Measurements from ENCODE around the gene ARFGEF3. TPM values are rescaled to one million over a fixed set of nuclear protein-coding genes. Genes with fewer than 3 reads are reported as not detected.

Gene ARFGEF3
- total and polyA plus RNA-seq, 4 donors = 4.7 to 28.1 (median 14.0) TPM

- Histone ChIP-seq H3K4me1 (ENCODE audit: control insufficient read depth in 5 of 5, insufficient read depth in 5 of 5, low read length in 5 of 5) (peaks cover 0 to 8% (median 0%) of the 10 kb centered on the region in 5 donors), H3K9ac (ENCODE audit: insufficient read depth in 1 of 2, low read length in 2 of 2) (no peak overlapping the region), H3K27ac (ENCODE audit: low read depth in 1 of 2, low read length in 1 of 2) (no peak overlapping the region), H3K36me3 (ENCODE audit: control insufficient read depth in 4 of 4, insufficient read depth in 4 of 4, low read length in 4 of 4) (no peaks in the 10 kb centered on the region), H3K4me3 (no peak overlapping the region), H3K9me3 (ENCODE audit: control insufficient read depth in 4 of 4, insufficient read depth in 3 of 4, low read length in 3 of 4) (no peaks in the 10 kb centered on the region), H3K27me3 (ENCODE audit: control insufficient read depth in 3 of 3, insufficient read depth in 3 of 3, low read length in 2 of 3) (no peaks in the 10 kb centered on the region)
- no peak for ATAC-seq (ENCODE audit: insufficient read depth, low FRiP score)
- no peak for DNase-seq
- TF ChIP-seq, protein P1, sequence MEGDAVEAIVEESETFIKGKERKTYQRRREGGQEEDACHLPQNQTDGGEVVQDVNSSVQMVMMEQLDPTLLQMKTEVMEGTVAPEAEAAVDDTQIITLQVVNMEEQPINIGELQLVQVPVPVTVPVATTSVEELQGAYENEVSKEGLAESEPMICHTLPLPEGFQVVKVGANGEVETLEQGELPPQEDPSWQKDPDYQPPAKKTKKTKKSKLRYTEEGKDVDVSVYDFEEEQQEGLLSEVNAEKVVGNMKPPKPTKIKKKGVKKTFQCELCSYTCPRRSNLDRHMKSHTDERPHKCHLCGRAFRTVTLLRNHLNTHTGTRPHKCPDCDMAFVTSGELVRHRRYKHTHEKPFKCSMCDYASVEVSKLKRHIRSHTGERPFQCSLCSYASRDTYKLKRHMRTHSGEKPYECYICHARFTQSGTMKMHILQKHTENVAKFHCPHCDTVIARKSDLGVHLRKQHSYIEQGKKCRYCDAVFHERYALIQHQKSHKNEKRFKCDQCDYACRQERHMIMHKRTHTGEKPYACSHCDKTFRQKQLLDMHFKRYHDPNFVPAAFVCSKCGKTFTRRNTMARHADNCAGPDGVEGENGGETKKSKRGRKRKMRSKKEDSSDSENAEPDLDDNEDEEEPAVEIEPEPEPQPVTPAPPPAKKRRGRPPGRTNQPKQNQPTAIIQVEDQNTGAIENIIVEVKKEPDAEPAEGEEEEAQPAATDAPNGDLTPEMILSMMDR (IDR thresholded peaks at IDR 0.05; ENCODE audit: control extremely low read depth, extremely low read depth) = no peak
- WGBS, 2 donors = 89 to 90% methylated on average over 4 of the region's 4 CpGs
Measured at GRCh38 chr6:138183790-138184134, 22.0 kb downstream of the ARFGEF3 start.

- Histone ChIP-seq H3K27ac (ENCODE audit: low read depth in 1 of 2, low read length in 1 of 2) (no peak overlapping the region), H3K9me3 (ENCODE audit: control insufficient read depth in 4 of 4, insufficient read depth in 3 of 4, low read length in 3 of 4) (no peaks in the 10 kb centered on the region), H3K27me3 (ENCODE audit: control insufficient read depth in 3 of 3, insufficient read depth in 3 of 3, low read length in 2 of 3) (no peaks in the 10 kb centered on the region), H3K4me1 (ENCODE audit: control insufficient read depth in 5 of 5, insufficient read depth in 5 of 5, low read length in 5 of 5) (peaks cover 0 to 8% (median 0%) of the 10 kb centered on the region in 5 donors), H3K9ac (ENCODE audit: insufficient read depth in 1 of 2, low read length in 2 of 2) (no peak overlapping the region), H3K36me3 (ENCODE audit: control insufficient read depth in 4 of 4, insufficient read depth in 4 of 4, low read length in 4 of 4) (no peaks in the 10 kb centered on the region), H3K4me3 (no peak overlapping the region)
- DNase-seq (no peak), ATAC-seq (ENCODE audit: insufficient read depth, low FRiP score) (no peak)
- WGBS, 2 donors = 82 to 87% methylated on average over 3 of the region's 3 CpGs
- TF ChIP-seq, protein P1 (IDR thresholded peaks at IDR 0.05; ENCODE audit: control extremely low read depth, extremely low read depth) = no peak
Measured at GRCh38 chr6:138184230-138184629, 22.5 kb downstream of the ARFGEF3 start.

DNA sequence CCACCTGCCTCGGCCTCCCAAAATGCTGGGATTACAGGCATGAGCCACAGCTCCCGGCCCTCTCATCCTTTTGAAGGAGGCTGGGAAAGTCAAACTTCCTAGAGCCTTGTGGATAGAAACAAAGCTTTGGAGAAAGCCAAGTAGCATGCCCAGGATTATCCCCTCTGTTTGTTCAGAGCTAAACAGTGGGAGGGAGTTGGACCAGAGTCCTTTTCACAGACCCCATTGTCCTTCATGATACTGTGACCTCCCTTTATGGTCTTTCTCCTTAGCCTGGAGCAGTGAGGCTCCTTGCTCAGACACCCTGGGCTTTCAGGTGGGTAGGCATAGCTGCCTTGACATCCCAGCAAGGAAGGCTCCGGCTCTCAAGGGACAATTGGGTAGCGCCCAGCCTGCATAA, 25.4 kb downstream of the ARFGEF3 start:
- TF ChIP-seq, protein P1 (IDR thresholded peaks at IDR 0.05; ENCODE audit: control extremely low read depth, extremely low read depth) = no peak
- Histone ChIP-seq H3K9me3 (ENCODE audit: control insufficient read depth in 4 of 4, insufficient read depth in 3 of 4, low read length in 3 of 4) (no peaks in the 10 kb centered on the region), H3K9ac (ENCODE audit: insufficient read depth in 1 of 2, low read length in 2 of 2) (no peak overlapping the region), H3K36me3 (ENCODE audit: control insufficient read depth in 4 of 4, insufficient read depth in 4 of 4, low read length in 4 of 4) (no peaks in the 10 kb centered on the region), H3K27me3 (ENCODE audit: control insufficient read depth in 3 of 3, insufficient read depth in 3 of 3, low read length in 2 of 3) (no peaks in the 10 kb centered on the region), H3K4me1 (ENCODE audit: control insufficient read depth in 5 of 5, insufficient read depth in 5 of 5, low read length in 5 of 5) (peaks cover 0 to 8% (median 0%) of the 10 kb centered on the region in 5 donors), H3K27ac (ENCODE audit: low read depth in 1 of 2, low read length in 1 of 2) (no peak overlapping the region), H3K4me3 (no peak overlapping the region)
- ATAC-seq (ENCODE audit: insufficient read depth, low FRiP score) = no peak
- 93 to 96% methylated on average over 4 of the region's 4 CpGs for WGBS, 2 donors
- DNase-seq = no peak

DNA sequence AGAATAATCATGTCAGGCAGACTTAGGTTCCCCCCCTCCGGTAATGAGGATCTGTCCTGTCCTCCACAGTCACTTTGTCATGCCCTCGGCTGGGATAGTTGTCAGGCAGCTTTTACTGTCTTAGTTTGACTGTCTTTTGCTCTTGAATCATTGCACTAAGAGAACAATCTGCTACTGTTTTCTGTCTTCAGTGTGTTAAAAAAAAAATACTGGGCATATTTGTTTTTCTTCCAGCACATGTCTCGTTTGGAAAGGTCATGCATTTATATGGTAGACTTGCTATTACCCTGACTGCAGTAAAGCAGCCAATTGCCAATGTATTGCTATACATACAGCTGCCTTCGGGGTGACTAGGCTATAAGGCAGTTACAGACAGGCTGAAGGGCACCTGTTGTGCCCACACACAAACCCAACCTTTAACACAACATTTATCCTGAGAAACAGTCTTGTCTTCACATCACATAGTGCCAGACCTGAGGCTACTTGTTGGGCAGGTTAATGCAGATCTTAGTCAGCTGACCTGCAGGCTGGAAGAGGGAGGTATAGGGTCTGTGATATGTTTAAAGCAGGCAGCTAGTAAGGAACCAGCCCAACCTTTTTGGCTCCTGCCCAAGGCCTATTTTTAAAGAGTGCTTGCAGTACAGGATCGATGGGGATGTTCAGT, 26.7 kb downstream of the ARFGEF3 start:
- DNase-seq = peak in 1 of 3 donors; percentile 31
- no peak for ATAC-seq (ENCODE audit: insufficient read depth, low FRiP score)
- H3K9ac ChIP-seq (ENCODE audit: insufficient read depth in 1 of 2, low read length in 2 of 2) = no peak overlapping the region

More for the DNA sequence above, 26.7 kb downstream of the ARFGEF3 start:
- H3K4me3 ChIP-seq = no peak overlapping the region
- H3K4me1 ChIP-seq (ENCODE audit: control insufficient read depth in 5 of 5, insufficient read depth in 5 of 5, low read length in 5 of 5) = peaks cover 0 to 5% (median 0%) of the 10 kb centered on the region in 5 donors
- H3K27ac ChIP-seq (ENCODE audit: low read depth in 1 of 2, low read length in 1 of 2) = no peak overlapping the region
- H3K27me3 ChIP-seq (ENCODE audit: control insufficient read depth in 3 of 3, insufficient read depth in 3 of 3, low read length in 2 of 3) = no peaks in the 10 kb centered on the region
- TF ChIP-seq, protein P1 (IDR thresholded peaks at IDR 0.05; ENCODE audit: control extremely low read depth, extremely low read depth) = no peak
- H3K9me3 ChIP-seq (ENCODE audit: control insufficient read depth in 4 of 4, insufficient read depth in 3 of 4, low read length in 3 of 4) = no peaks in the 10 kb centered on the region
- no peaks in the 10 kb centered on the region for H3K36me3 ChIP-seq (ENCODE audit: control insufficient read depth in 4 of 4, insufficient read depth in 4 of 4, low read length in 4 of 4)
- WGBS, 2 donors = 54 to 64% methylated on average over 5 of the region's 5 CpGs

Data from lung (tissue), 12 donors.